ENCODE data around the gene RRP1. TPM values are rescaled to one million over a fixed set of nuclear protein-coding genes. Genes with fewer than 3 reads are reported as not detected.

RRP1 gene
- total and polyA plus RNA-seq, 5 donors from 2014 or later = 12.1 to 24.1 (median 14.8) TPM

Other genes starting within 250 kb of the RRP1 start
- 0.35 TPM for gene HSF2BP, start 130.1 kb upstream of the RRP1 start, total RNA-seq
- under 1 TPM; 0.20 to 0.61 (median 0.48) TPM for gene HSF2BP, start 130.1 kb upstream of the RRP1 start, polyA plus RNA-seq
- 37.7 TPM for gene RRP1B, start 130.0 kb upstream of the RRP1 start, total RNA-seq
- 10 to 100 TPM; 26.2 to 30.4 (median 27.7) TPM for gene RRP1B, start 130.0 kb upstream of the RRP1 start, polyA plus RNA-seq
- 80.9 TPM for gene PDXK, start 70.4 kb upstream of the RRP1 start, total RNA-seq
- gene PDXK, start 70.4 kb upstream of the RRP1 start, polyA plus RNA-seq = 10 to 100 TPM; 28.5 to 73.1 (median 36.7) TPM
- gene CSTB, start 13.3 kb upstream of the RRP1 start, total RNA-seq = 24.5 TPM
- gene CSTB, start 13.3 kb upstream of the RRP1 start, polyA plus RNA-seq = 100 to 1,000 TPM in 2 of 4 donors, 10 to 100 TPM in 2; 83.8 to 138 (median 93.9) TPM
- 67.8 TPM for gene AGPAT3, start 75.6 kb downstream of the RRP1 start, total RNA-seq
- 10 to 100 TPM; 13.3 to 19.8 (median 17.4) TPM for gene AGPAT3, start 75.6 kb downstream of the RRP1 start, polyA plus RNA-seq
- gene TRAPPC10, start 222.7 kb downstream of the RRP1 start, total RNA-seq = 132 TPM
- gene TRAPPC10, start 222.7 kb downstream of the RRP1 start, polyA plus RNA-seq = 10 to 100 TPM; 13.5 to 18.7 (median 17.1) TPM

All from CD4-positive, CD25-positive, alpha-beta regulatory T cell (primary cell).